CD4-positive, CD25-positive, alpha-beta regulatory T cell (primary cell): ENCODE measurements around the gene AGTRAP. TPM values are rescaled to one million over a fixed set of nuclear protein-coding genes. Genes with fewer than 3 reads are reported as not detected.

Experiments used
- ATAC-seq, 2 donors: fragments of 150-1000 bp; cut with Tn5 transposase; one replicate each; pipeline ENCODE4 v1.10.0; 2021; ENCODE audit warnings: low read depth in 2 of 2, moderate number of reproducible peaks in 2 of 2, moderate library complexity in 1 of 2
- DNase-seq, 3 donors: peaks; one replicate each; pipeline versions ENCODE4 v3.0.0 to v3.0.0-alpha.2; 2012 to 2022; ENCODE audit warnings: mixed read lengths in 1 of 3
- H3K27ac ChIP-seq: one replicate; pipeline ENCODE4 v1.7.0; 2013; ENCODE audit warnings: mild to moderate bottlenecking, low read length; ENCODE audit not compliant: insufficient read depth, poor library complexity, severe bottlenecking
- H3K27me3 ChIP-seq: one replicate; pipeline ENCODE4 v1.7.0; 2013; ENCODE audit warnings: low read length; ENCODE audit not compliant: control insufficient read depth, insufficient read depth
- H3K36me3 ChIP-seq: one replicate; pipeline ENCODE4 v1.7.0; 2013; ENCODE audit warnings: mild to moderate bottlenecking, low read length, moderate library complexity; ENCODE audit not compliant: control insufficient read depth, insufficient read depth
- H3K4me1 ChIP-seq: 2 replicates; pipeline ENCODE4 v1.7.0; 2013; ENCODE audit warnings: mild to moderate bottlenecking, low read length; ENCODE audit not compliant: insufficient read depth, control insufficient read depth, poor library complexity, severe bottlenecking
- H3K4me3 ChIP-seq: one replicate; pipeline ENCODE4 v1.7.0; 2013; ENCODE audit warnings: low read depth, mild to moderate bottlenecking, low read length, moderate library complexity
- H3K9me3 ChIP-seq, 2 experiments: 1 replicate in 1 of 2; 2 replicates in 1 of 2; pipeline ENCODE4 v1.7.0; 2013; ENCODE audit warnings: low read length in 2 of 2, mild to moderate bottlenecking in 1 of 2, moderate library complexity in 1 of 2; ENCODE audit not compliant: control insufficient read depth in 2 of 2
- H3K27ac Mint-ChIP-seq, 3 donors: one replicate each; pipeline ENCODE4 v1.8.0; 2020 to 2022; ENCODE audit warnings: mild to moderate bottlenecking in 3 of 3, mixed read lengths in 3 of 3, moderate library complexity in 2 of 3
- H3K27me3 Mint-ChIP-seq: one replicate; pipeline ENCODE4 v1.8.0; 2022; ENCODE audit warnings: mild to moderate bottlenecking, mixed read lengths
- H3K36me3 Mint-ChIP-seq: one replicate; pipeline ENCODE4 v1.8.0; 2020; ENCODE audit warnings: mixed read lengths
- H3K4me1 Mint-ChIP-seq, 4 donors: one replicate each; pipeline ENCODE4 v1.8.0; 2020 to 2022; ENCODE audit warnings: mixed read lengths in 4 of 4, mild to moderate bottlenecking in 1 of 4
- H3K4me3 Mint-ChIP-seq, 4 donors: one replicate each; pipeline ENCODE4 v1.8.0; 2020 to 2022; ENCODE audit warnings: mild to moderate bottlenecking in 4 of 4, mixed read lengths in 4 of 4, moderate library complexity in 3 of 4
- H3K9me3 Mint-ChIP-seq, 7 donors: one replicate each; pipeline ENCODE4 v1.8.0; 2020 to 2022; ENCODE audit warnings: mixed read lengths in 7 of 7, mild to moderate bottlenecking in 3 of 7, moderate library complexity in 2 of 7
- polyA plus RNA-seq, 4 donors: library from polyadenylated mRNA; unstranded; fragments of 300-500 nt; fragmentation: Illumina TruSeq; gene quantifications; one replicate each; pipeline ENCODE4 v1.2.3, GENCODE V29; 2021
- total RNA-seq: library from RNA; stranded (reverse); gene quantifications from one replicate; pipeline ENCODE4 v1.2.3, GENCODE V29; 2022

Gene AGTRAP
- total and polyA plus RNA-seq, 5 donors from 2014 or later = 25.2 to 113 (median 65.2) TPM

DNA sequence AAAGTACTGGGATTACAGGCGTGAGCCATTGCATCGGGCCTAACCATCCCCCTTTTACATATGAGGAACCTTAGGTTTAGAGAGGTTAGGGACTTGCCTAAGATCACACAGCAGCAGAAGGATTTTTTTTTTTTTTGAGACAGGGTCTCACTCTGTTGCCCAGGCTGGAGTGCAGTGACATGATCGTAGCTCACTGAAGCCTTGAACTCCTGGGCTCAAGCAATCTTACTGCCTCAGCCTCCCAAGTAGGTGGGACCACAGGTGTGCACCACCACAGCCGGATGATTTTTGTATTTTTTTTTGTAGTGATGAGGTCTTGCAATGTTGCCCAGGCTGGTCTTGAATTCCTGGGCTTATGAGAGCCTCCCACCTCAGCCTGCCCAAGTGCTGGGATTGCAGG lies 23.9 kb downstream of the AGTRAP start:
- DNase-seq (no peak), ATAC-seq (no peak)
- Mint-ChIP-seq H3K36me3 (no peaks in the 10 kb centered on the region), H3K4me1 (peaks cover 0 to 10% (median 0%) of the 10 kb centered on the region in 4 donors), H3K4me3 (no peak overlapping the region), H3K27ac (peak overlapping the region in 2 of 3 donors; percentile 41 to 55), H3K27me3 (peaks cover 38% of the 10 kb centered on the region), H3K9me3 (no peaks in the 10 kb centered on the region)
- Histone ChIP-seq H3K4me3 (no peak overlapping the region), H3K36me3 (no peaks in the 10 kb centered on the region), H3K4me1 (peaks cover 8% of the 10 kb centered on the region), H3K27ac (no peak overlapping the region), H3K9me3 (no peaks in the 10 kb centered on the region), H3K27me3 (no peaks in the 10 kb centered on the region)

DNA sequence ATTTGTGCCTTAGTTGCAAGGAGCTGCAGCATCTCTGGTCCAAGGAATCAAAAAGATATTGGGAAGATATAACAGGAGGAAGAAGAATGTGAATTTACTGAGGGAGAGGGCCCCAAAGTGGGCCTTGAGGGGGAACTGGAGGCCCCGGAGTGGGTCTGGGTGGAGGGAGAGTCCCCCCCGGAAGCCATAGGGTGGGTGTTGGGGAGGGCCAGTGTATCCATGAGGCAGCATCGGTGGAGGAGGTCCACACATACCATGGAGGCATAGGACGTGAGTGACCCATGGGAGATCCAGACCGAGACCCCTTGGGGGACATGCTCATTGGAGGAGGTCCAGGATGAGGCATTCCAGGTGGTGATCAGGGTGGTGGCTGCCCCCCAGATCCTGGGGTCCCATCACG lies 25.3 kb downstream of the AGTRAP start:
- no peaks in the 10 kb centered on the region for H3K9me3 ChIP-seq
- peaks cover 37% of the 10 kb centered on the region for H3K27me3 Mint-ChIP-seq
- H3K9me3 Mint-ChIP-seq = no peaks in the 10 kb centered on the region
- H3K36me3 ChIP-seq = no peaks in the 10 kb centered on the region
- H3K4me3 ChIP-seq = no peak overlapping the region
- H3K4me3 Mint-ChIP-seq = no peak overlapping the region
- no peak for DNase-seq
- H3K4me1 Mint-ChIP-seq = peaks cover 0 to 10% (median 0%) of the 10 kb centered on the region in 4 donors
- no peaks in the 10 kb centered on the region for H3K36me3 Mint-ChIP-seq
- peaks cover 8% of the 10 kb centered on the region for H3K4me1 ChIP-seq
- peak overlapping the region in 1 of 3 donors; percentile 14 for H3K27ac Mint-ChIP-seq
- no peaks in the 10 kb centered on the region for H3K27me3 ChIP-seq
- no peak for ATAC-seq
- H3K27ac ChIP-seq = no peak overlapping the region

DNA sequence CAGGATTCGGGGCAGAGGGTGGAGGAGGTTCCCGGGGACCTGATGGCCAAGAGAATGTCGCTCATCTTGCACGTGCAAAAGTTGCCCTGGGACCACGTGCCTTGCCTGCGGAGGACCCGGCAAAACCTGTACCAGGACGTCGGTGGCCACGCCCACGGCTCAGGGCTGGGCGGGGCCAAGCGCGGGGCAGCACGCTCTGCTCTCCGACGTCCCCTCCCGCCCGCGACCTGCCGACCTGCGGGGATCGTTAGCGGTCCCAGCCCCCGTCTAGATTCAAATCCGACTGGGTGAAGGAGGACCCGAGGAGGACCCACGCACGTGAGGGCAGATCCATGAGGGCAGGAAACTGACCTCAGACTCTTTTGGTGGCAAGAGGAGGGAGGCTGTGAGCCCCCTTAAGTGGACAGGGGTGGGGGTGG lies 26.1 kb downstream of the AGTRAP start, which contains the start of gene C1orf167:
TSS of gene C1orf167 (plus strand) at position 206 of the 419 bp plus-strand sequence. CDS start 2,208 bp downstream, outside the sequence.
- H3K27ac Mint-ChIP-seq = peak within 1 kb of the TSS in 2 of 3 donors; percentile 14 to 37
- H3K27ac ChIP-seq = no peak within 1 kb of the TSS

GRCh38 chr1:11764115-11764514 lies 28.2 kb downstream of the AGTRAP start:
- H3K27me3 ChIP-seq = no peaks in the 10 kb centered on the region
- H3K36me3 Mint-ChIP-seq = no peaks in the 10 kb centered on the region
- no peaks in the 10 kb centered on the region for H3K9me3 ChIP-seq
- no peak overlapping the region for H3K27ac ChIP-seq
- H3K9me3 Mint-ChIP-seq = no peaks in the 10 kb centered on the region
- no peak overlapping the region for H3K4me3 ChIP-seq
- no peak for DNase-seq
- H3K4me1 Mint-ChIP-seq = peaks cover 0 to 10% (median 0%) of the 10 kb centered on the region in 4 donors
- H3K4me3 Mint-ChIP-seq = no peak overlapping the region
- H3K36me3 ChIP-seq = no peaks in the 10 kb centered on the region
- ATAC-seq = no peak
- H3K4me1 ChIP-seq = peaks cover 8% of the 10 kb centered on the region
- no peak overlapping the region for H3K27ac Mint-ChIP-seq
- H3K27me3 Mint-ChIP-seq = peaks cover 35% of the 10 kb centered on the region

More for the DNA sequence above, 26.1 kb downstream of the AGTRAP start, which contains the start of gene C1orf167:
- no peaks in the 10 kb centered on the region for H3K9me3 Mint-ChIP-seq
- ATAC-seq (no peak), DNase-seq (peak in 1 of 3 donors; percentile 35)
- H3K9me3 ChIP-seq = no peaks in the 10 kb centered on the region
- H3K4me1 ChIP-seq = peaks cover 8% of the 10 kb centered on the region
- H3K36me3 Mint-ChIP-seq = no peaks in the 10 kb centered on the region
- H3K4me3 ChIP-seq = no peak within 1 kb of the TSS
- H3K4me1 Mint-ChIP-seq = peaks cover 0 to 10% (median 0%) of the 10 kb centered on the region in 4 donors
- no peaks in the 10 kb centered on the region for H3K36me3 ChIP-seq
- H3K27me3 ChIP-seq = no peaks in the 10 kb centered on the region
- H3K27me3 Mint-ChIP-seq = peaks cover 37% of the 10 kb centered on the region
- H3K4me3 Mint-ChIP-seq = no peak within 1 kb of the TSS

DNA sequence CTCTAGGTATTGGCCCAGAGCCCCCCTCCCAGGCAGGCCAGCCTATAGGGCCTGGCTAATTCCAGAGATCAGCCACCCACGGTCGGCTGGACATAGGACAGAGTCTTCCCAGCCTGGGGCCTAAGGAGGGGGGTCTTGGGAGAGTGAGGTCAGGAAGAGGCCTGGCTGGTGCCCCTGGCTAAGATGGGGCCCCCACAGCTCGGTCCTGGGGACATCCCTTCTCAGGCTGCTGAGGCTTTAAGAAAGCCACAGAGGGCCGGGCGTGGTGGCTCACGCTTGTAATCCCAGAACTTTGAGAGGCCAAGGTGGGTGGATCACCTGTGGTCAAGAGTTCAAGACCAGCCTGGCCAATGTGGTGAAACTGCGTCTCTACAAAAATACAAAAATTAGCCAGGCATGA lies 28.6 kb downstream of the AGTRAP start:
- no peak overlapping the region for H3K4me3 ChIP-seq
- no peak overlapping the region for H3K27ac Mint-ChIP-seq
- H3K27me3 Mint-ChIP-seq = peaks cover 35% of the 10 kb centered on the region
- H3K36me3 ChIP-seq = no peaks in the 10 kb centered on the region
- H3K36me3 Mint-ChIP-seq = no peaks in the 10 kb centered on the region
- DNase-seq (no peak), ATAC-seq (no peak)
- no peaks in the 10 kb centered on the region for H3K9me3 ChIP-seq
- no peak overlapping the region for H3K27ac ChIP-seq
- H3K4me1 Mint-ChIP-seq = peaks cover 0 to 10% (median 0%) of the 10 kb centered on the region in 4 donors
- no peaks in the 10 kb centered on the region for H3K27me3 ChIP-seq
- no peak overlapping the region for H3K4me3 Mint-ChIP-seq
- peaks cover 8% of the 10 kb centered on the region for H3K4me1 ChIP-seq
- no peaks in the 10 kb centered on the region for H3K9me3 Mint-ChIP-seq

- H3K36me3 Mint-ChIP-seq = no peaks in the 10 kb centered on the region
- Histone ChIP-seq H3K4me3 (no peak overlapping the region), H3K4me1 (peaks cover 8% of the 10 kb centered on the region), H3K27ac (no peak overlapping the region), H3K36me3 (no peaks in the 10 kb centered on the region), H3K9me3 (no peaks in the 10 kb centered on the region), H3K27me3 (no peaks in the 10 kb centered on the region)
- H3K27me3 Mint-ChIP-seq = peaks cover 25% of the 10 kb centered on the region
- DNase-seq = no peak
- no peaks in the 10 kb centered on the region for H3K9me3 Mint-ChIP-seq
- peaks cover 0 to 10% (median 0%) of the 10 kb centered on the region in 4 donors for H3K4me1 Mint-ChIP-seq
- no peak overlapping the region for H3K27ac Mint-ChIP-seq
- H3K4me3 Mint-ChIP-seq = no peak overlapping the region
- no peak for ATAC-seq
Observed at GRCh38 chr1:11765661-11766428, 29.9 kb downstream of the AGTRAP start.

- Mint-ChIP-seq H3K4me3 (no peak overlapping the region), H3K27me3 (peaks cover 19% of the 10 kb centered on the region), H3K36me3 (no peaks in the 10 kb centered on the region), H3K27ac (no peak overlapping the region), H3K9me3 (no peaks in the 10 kb centered on the region), H3K4me1 (peaks cover 0 to 8% (median 0%) of the 10 kb centered on the region in 4 donors)
- ATAC-seq (no peak), DNase-seq (no peak)
- Histone ChIP-seq H3K27ac (no peak overlapping the region), H3K4me3 (no peak overlapping the region), H3K27me3 (no peaks in the 10 kb centered on the region), H3K4me1 (peaks cover 8% of the 10 kb centered on the region), H3K36me3 (no peaks in the 10 kb centered on the region), H3K9me3 (no peaks in the 10 kb centered on the region)
Observed at GRCh38 chr1:11766429-11766776, 30.5 kb downstream of the AGTRAP start.
